IPS DF 4.7 (cell line): ENCODE data around the gene RAB36.
A peak's percentile ranks its signal among the peaks of the same experiment; 100 is the strongest.

Experiments used
- DNase-seq: peaks from one replicate; pipeline ENCODE4 v3.0.0-alpha.2; 2013; ENCODE audit warnings: low spot score; ENCODE audit errors: extremely low read depth

RAB36 gene

GRCh38 chr22:23157560-23158515 lies 12.6 kb downstream of the RAB36 start:
- DNase-seq = no peak

GRCh38 chr22:23158516-23159290 lies 13.4 kb downstream of the RAB36 start:
- DNase-seq = no peak

- no peak for DNase-seq
These were observed 14.0 kb downstream of the RAB36 start for GRCh38 chr22:23159291-23159630.

- no peak for DNase-seq
These were observed 15.8 kb downstream of the RAB36 start for GRCh38 chr22:23161029-23161428.

- DNase-seq = no peak
These were observed 16.3 kb downstream of the RAB36 start for GRCh38 chr22:23161574-23161973.

GRCh38 chr22:23163665-23164064 lies 18.4 kb downstream of the RAB36 start:
- DNase-seq = no peak

- DNase-seq = no peak
These were observed 18.8 kb downstream of the RAB36 start for GRCh38 chr22:23164091-23164490.

- no peak for DNase-seq
These were observed 21.0 kb downstream of the RAB36 start for GRCh38 chr22:23166042-23166831.

- no peak for DNase-seq
These were observed 21.8 kb downstream of the RAB36 start for GRCh38 chr22:23166841-23167616.

- no peak for DNase-seq
These were observed 23.2 kb downstream of the RAB36 start for GRCh38 chr22:23168391-23169042.

- DNase-seq = no peak
These were observed 23.7 kb downstream of the RAB36 start for GRCh38 chr22:23169043-23169406.

- no peak for DNase-seq
These were observed 30.8 kb downstream of the RAB36 start for GRCh38 chr22:23175817-23176644.

GRCh38 chr22:23176645-23177027 lies 31.4 kb downstream of the RAB36 start:
- DNase-seq = no peak

- no peak for DNase-seq
These were observed 31.9 kb downstream of the RAB36 start for GRCh38 chr22:23177197-23177596.

GRCh38 chr22:23178512-23179254 lies 33.4 kb downstream of the RAB36 start:
- peak; percentile 58 for DNase-seq

GRCh38 chr22:23179381-23180299 lies 34.4 kb downstream of the RAB36 start:
- no peak for DNase-seq

GRCh38 chr22:23180301-23180892 lies 35.1 kb downstream of the RAB36 start, which contains the start of gene BCR:
Gene BCR, plus strand, starts transcription at chr22:23180509. Its CDS starts 452 bp downstream, at chr22:23180961.
- DNase-seq = no peak
